ENCODE measurements around the gene MTIF3. TPM values are rescaled to one million over a fixed set of nuclear protein-coding genes. Genes with fewer than 3 reads are reported as not detected.

MTIF3 gene, protein sequence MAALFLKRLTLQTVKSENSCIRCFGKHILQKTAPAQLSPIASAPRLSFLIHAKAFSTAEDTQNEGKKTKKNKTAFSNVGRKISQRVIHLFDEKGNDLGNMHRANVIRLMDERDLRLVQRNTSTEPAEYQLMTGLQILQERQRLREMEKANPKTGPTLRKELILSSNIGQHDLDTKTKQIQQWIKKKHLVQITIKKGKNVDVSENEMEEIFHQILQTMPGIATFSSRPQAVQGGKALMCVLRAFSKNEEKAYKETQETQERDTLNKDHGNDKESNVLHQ
- 20.0 to 23.4 TPM (median 22.0 TPM) in 5 replicates for total RNA-seq (2022; extraction: Qiagen RNA extraction; ENCODE audit: low read depth)

DNA sequence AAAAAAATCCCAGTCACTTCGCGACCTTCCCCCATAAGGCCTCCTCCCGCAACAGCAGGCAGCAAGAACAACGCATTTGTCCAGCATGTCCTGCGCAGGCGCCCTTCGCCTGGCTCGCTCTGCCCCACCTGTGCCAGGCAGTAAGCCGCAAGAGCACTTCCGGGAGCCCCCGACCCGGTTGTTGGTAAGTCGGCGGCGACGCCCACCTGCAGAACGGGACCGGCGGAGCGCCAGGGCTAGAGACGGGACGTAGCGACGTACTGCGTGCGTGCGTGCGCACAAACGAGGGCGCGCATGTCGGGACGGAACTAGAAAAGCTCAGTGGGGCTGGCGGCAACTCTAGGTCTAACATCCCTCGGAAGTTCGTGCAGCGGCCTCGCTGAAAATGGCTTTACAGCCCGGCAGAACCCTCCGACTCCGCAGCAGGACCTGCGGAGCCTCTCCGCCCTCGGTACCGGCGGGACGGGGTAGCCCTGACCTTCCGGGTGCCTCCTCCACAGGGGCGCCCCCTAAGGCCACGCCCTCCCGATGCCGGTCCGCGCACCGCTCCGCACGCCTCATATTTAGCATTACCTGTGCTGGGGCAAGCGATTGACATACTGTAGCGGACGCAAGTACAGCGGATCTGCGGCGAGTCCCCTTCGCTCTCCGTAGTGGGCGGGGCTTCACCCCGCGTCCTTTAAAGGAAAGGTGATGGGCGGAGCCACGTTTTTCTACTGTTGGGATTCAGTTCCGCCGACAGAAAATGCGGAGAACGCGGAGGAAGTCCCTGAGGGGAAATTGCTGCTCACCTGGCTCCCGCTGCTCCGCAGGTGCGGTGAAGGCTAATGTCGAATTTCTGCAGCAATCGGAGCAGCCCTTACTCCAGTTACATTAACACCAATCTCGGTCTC is at the start of gene MTIF3:
TSS of gene MTIF3 (minus strand) at position 629 of the 893 bp plus-strand sequence. CDS start 10,116 bp downstream, outside the sequence.

DNA sequence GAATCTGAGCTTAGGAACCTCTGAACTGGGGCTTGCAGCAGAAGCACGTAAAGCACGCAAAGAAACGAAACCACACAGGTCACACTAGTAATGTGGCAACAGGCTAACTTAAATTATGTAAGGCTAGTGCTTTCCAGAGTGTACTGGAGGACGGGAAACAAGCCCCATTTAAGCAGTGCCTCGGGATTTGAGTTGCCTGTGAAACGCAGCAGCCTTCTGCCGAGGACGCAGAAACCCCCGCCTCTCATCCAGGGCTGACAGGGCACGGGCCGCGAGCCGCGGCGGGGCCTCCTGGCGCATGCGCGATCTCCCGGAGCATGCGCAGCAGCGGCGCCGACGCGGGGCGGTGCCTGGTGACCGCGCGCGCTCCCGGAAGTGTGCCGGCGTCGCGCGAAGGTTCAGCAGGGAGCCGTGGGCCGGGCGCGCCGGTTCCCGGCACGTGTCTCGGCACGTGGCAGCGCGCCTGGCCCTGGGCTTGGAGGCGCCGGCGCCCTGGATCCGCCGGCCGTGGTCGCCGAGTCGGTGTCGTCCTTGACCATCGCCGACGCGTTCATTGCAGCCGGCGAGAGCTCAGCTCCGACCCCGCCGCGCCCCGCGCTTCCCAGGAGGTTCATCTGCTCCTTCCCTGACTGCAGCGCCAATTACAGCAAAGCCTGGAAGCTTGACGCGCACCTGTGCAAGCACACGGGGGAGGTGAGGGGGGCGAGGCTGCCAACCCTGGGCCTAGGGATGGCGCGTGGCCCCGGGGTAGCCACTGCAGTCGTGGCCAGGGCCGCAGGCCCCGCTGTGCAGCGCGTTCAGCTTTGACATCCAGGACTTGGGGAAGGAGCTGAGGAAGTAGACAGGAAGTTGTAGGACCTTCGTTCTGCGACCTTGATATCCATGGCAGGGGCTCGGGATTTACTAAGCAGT is 25.9 kb downstream of the MTIF3 start, which contains the start of gene GTF3A:
TSS of gene GTF3A (plus strand) at position 374 of the 912 bp plus-strand sequence.

Other genes starting within 250 kb of the MTIF3 start
- gene RPL21, start 199.0 kb downstream of the MTIF3 start, total RNA-seq (2022; extraction: Qiagen RNA extraction; ENCODE audit: low read depth), result 1,267 to 1,766 TPM (median 1,322 TPM) in 5 replicates
- 2.7 to 4.9 TPM (median 3.6 TPM) in 5 replicates for gene RASL11A, start 179.7 kb downstream of the MTIF3 start, total RNA-seq (2022; extraction: Qiagen RNA extraction; ENCODE audit: low read depth)
- gene GTF3A, start 25.9 kb downstream of the MTIF3 start, total RNA-seq (2022; extraction: Qiagen RNA extraction; ENCODE audit: low read depth), result 92.7 to 102 TPM (median 98.3 TPM) in 5 replicates
- gene LNX2, start 170.0 kb upstream of the MTIF3 start, total RNA-seq (2022; extraction: Qiagen RNA extraction; ENCODE audit: low read depth), result 3.1 to 3.7 TPM (median 3.1 TPM) in 5 replicates
- 148 to 181 TPM (median 159 TPM) in 5 replicates for gene POLR1D, start 171.3 kb upstream of the MTIF3 start, total RNA-seq (2022; extraction: Qiagen RNA extraction; ENCODE audit: low read depth)

All from A549 treated with CpdA at 1 μM for 4 hours (cell line).